ENCODE measurements around the gene COL17A1. TPM values are rescaled to one million over a fixed set of nuclear protein-coding genes. Genes with fewer than 3 reads are reported as not detected.

Gene COL17A1
- total RNA-seq, 1 experiment from 2014 or later = 0.26 TPM

- CTCF ChIA-PET = interaction anchor here (0.6 kb wide), 1 partner anchor 95 kb away, joined by 4 read pairs; no protein-coding TSS in a partner anchor
- H3K36me3 ChIP-seq (ENCODE audit: control insufficient read depth, insufficient read depth, low read length) = peaks cover 41% of the 10 kb centered on the region
- no TSS peak for BruUV-seq (replicated peaks)
These were observed 60.2 kb downstream of the COL17A1 start for GRCh38 chr10:104025524-104025923.

DNA sequence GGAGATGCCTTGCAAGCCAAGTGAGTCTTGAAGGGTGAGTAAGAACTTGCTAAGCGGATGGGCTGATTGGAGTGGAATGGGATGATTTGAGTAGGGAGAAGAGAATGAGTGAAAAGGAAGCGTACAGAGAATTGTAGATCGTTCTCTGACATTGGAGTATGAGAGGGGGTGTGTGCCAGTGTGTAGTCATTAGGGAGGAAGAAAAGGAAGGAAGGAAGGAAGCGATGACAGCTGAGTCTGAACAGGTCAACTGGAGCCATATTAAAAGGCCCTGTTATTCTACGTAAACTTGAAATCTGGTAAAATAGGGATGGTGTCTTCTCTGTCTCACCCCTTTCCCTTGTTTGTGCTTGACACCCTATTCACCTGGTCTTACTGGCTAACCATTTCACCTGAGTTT is 63.7 kb downstream of the COL17A1 start:
- BruUV-seq (replicated peaks) = no TSS peak
- ChIA-PET CTCF (no interaction called here), POLR2A (no interaction called here)
- Histone ChIP-seq H3K27me3 (ENCODE audit: control insufficient read depth, insufficient read depth, low read length) (no peaks in the 10 kb centered on the region), H3K9me3 (ENCODE audit: control insufficient read depth, insufficient read depth, low read depth, low read length) (no peaks in the 10 kb centered on the region), H3K36me3 (ENCODE audit: control insufficient read depth, insufficient read depth, low read length) (peaks cover 54% of the 10 kb centered on the region), H3K4me3 (ENCODE audit: low read depth in 2 of 2, low read length in 2 of 2) (no peak overlapping the region), H3K27ac (ENCODE audit: low read length) (no peak overlapping the region), H3K4me1 (ENCODE audit: control insufficient read depth, insufficient read depth, low read length) (no peaks in the 10 kb centered on the region)
- no peak for TF ChIP-seq TCF7L2 (IDR thresholded peaks at IDR 0.05; ENCODE audit: low read depth, low read length)
- TF ChIP-seq, protein P1, sequence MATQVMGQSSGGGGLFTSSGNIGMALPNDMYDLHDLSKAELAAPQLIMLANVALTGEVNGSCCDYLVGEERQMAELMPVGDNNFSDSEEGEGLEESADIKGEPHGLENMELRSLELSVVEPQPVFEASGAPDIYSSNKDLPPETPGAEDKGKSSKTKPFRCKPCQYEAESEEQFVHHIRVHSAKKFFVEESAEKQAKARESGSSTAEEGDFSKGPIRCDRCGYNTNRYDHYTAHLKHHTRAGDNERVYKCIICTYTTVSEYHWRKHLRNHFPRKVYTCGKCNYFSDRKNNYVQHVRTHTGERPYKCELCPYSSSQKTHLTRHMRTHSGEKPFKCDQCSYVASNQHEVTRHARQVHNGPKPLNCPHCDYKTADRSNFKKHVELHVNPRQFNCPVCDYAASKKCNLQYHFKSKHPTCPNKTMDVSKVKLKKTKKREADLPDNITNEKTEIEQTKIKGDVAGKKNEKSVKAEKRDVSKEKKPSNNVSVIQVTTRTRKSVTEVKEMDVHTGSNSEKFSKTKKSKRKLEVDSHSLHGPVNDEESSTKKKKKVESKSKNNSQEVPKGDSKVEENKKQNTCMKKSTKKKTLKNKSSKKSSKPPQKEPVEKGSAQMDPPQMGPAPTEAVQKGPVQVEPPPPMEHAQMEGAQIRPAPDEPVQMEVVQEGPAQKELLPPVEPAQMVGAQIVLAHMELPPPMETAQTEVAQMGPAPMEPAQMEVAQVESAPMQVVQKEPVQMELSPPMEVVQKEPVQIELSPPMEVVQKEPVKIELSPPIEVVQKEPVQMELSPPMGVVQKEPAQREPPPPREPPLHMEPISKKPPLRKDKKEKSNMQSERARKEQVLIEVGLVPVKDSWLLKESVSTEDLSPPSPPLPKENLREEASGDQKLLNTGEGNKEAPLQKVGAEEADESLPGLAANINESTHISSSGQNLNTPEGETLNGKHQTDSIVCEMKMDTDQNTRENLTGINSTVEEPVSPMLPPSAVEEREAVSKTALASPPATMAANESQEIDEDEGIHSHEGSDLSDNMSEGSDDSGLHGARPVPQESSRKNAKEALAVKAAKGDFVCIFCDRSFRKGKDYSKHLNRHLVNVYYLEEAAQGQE (IDR thresholded peaks at IDR 0.05; ENCODE audit: insufficient read depth in 1 of 2, low read depth in 2 of 2, low read length in 1 of 2) = no peak
- no peak for TF ChIP-seq POLR2AphosphoS5 (IDR thresholded peaks at IDR 0.05; ENCODE audit: low read depth, low read length)
- no peak for TF ChIP-seq CTCF (IDR thresholded peaks at IDR 0.05)
- DNase-seq (ENCODE audit: low read depth, low spot score) = no peak
- intact Hi-C loops (cut with micrococcal nuclease; ENCODE audit: unreplicated experiment) = no loop called here
- in situ Hi-C loops (cut with HindIII; ENCODE audit: low pct_unique_long_range_greater_than_20kb, low sequenced_read_pairs) = no loop called here
- ATAC-seq = no peak

More at GRCh38 chr10:104025524-104025923, 60.2 kb downstream of the COL17A1 start:
- POLR2A ChIA-PET = interaction anchor here (0.6 kb wide), 1 partner anchor 136 kb away, joined by 3 read pairs; no protein-coding TSS in a partner anchor
- H3K4me1 ChIP-seq (ENCODE audit: control insufficient read depth, insufficient read depth, low read length) = no peaks in the 10 kb centered on the region
- DNase-seq (ENCODE audit: low read depth, low spot score) (no peak), ATAC-seq (no peak)
- no peak overlapping the region for H3K27ac ChIP-seq (ENCODE audit: low read length)
- no peak overlapping the region for H3K4me3 ChIP-seq (ENCODE audit: low read depth in 2 of 2, low read length in 2 of 2)
- no peaks in the 10 kb centered on the region for H3K27me3 ChIP-seq (ENCODE audit: control insufficient read depth, insufficient read depth, low read length)
- in situ Hi-C loops (cut with HindIII; ENCODE audit: low pct_unique_long_range_greater_than_20kb, low sequenced_read_pairs) = no loop called here
- intact Hi-C loops (cut with micrococcal nuclease; ENCODE audit: unreplicated experiment) = loop anchor here (5.0 kb wide), 1 partner anchor 138 kb away; no protein-coding TSS in a partner anchor
- TF ChIP-seq, protein P1 (IDR thresholded peaks at IDR 0.05; ENCODE audit: insufficient read depth in 1 of 2, low read depth in 2 of 2, low read length in 1 of 2) = no peak
- TF ChIP-seq TCF7L2 (IDR thresholded peaks at IDR 0.05; ENCODE audit: low read depth, low read length) (no peak), SIN3A (IDR thresholded peaks at IDR 0.05; ENCODE audit: borderline replicate concordance, insufficient read depth, low read depth, low read length) (no peak), CTCF (IDR thresholded peaks at IDR 0.05) (no peak), POLR2AphosphoS5 (IDR thresholded peaks at IDR 0.05; ENCODE audit: low read depth, low read length) (no peak)
- H3K9me3 ChIP-seq (ENCODE audit: control insufficient read depth, insufficient read depth, low read depth, low read length) = no peaks in the 10 kb centered on the region

Data from Panc1 (cell line).